Upper lobe of left lung (tissue), 6 donors: ENCODE results near the gene MYO3A. TPM values are rescaled to one million over a fixed set of nuclear protein-coding genes. Genes with fewer than 3 reads are reported as not detected.
"Not testable (repeated sequence)": the region's sequence is repeated elsewhere in the genome, so short reads cannot be mapped to it uniquely, and the experiment has no call there.

Experiments
- ATAC-seq, 2 donors: fragments of 200-7000 bp; cut with Tn5 transposase; one replicate each; pipeline ENCODE4 v1.9.1; 2022; ENCODE audit warnings: mild to moderate bottlenecking in 2 of 2, moderate library complexity in 2 of 2; ENCODE audit not compliant: low FRiP score in 2 of 2
- DNase-seq, 2 donors: peaks; one replicate each; pipeline ENCODE4 v3.0.0-alpha.2; 2019 to 2020
- H3K27ac ChIP-seq, 4 donors: fragments of 200-600 bp; sonication (generic); one replicate each; pipeline ENCODE4 v1.5.1; 2016 to 2019
- H3K27me3 ChIP-seq, 4 donors: fragments of 200-600 bp; sonication (generic); one replicate each; pipeline ENCODE4 v1.5.1; 2017 to 2019
- H3K36me3 ChIP-seq, 4 donors: fragments of 200-600 bp; sonication (generic); one replicate each; pipeline ENCODE4 v1.5.1; 2016 to 2019
- H3K4me1 ChIP-seq, 4 donors: fragments of 200-600 bp; sonication (generic); one replicate each; pipeline ENCODE4 v1.5.1; 2018 to 2019
- H3K4me3 ChIP-seq, 4 donors: fragments of 200-600 bp; sonication (generic); one replicate each; pipeline ENCODE4 v1.5.1; 2017 to 2019; ENCODE audit warnings: mild to moderate bottlenecking in 2 of 4, moderate library complexity in 1 of 4
- H3K9me3 ChIP-seq, 4 donors: fragments of 200-600 bp; sonication (generic); one replicate each; pipeline ENCODE4 v1.5.1; 2018 to 2019
- EP300 ChIP-seq, 4 donors: sonication (generic); formaldehyde crosslinking; IDR thresholded peaks; one replicate each; pipeline ENCODE4 v1.5.1; 2017; ENCODE audit warnings: antibody characterized with exemption in 4 of 4, control low read depth in 2 of 4
- POLR2A ChIP-seq, 4 donors: fragments of 450-650 bp; IDR thresholded peaks; one replicate each; pipeline ENCODE4 v1.5.1; 2016 to 2017; ENCODE audit warnings: antibody characterized with exemption in 4 of 4, mild to moderate bottlenecking in 2 of 4
- POLR2AphosphoS5 ChIP-seq, 2 donors: sonication (generic); formaldehyde crosslinking; IDR thresholded peaks; one replicate each; pipeline ENCODE4 v1.5.1; 2017; ENCODE audit warnings: antibody characterized with exemption in 2 of 2
- WGBS, 2 donors: methylation state at CpG; one replicate each; pipeline ENCODE4 v1.1.5; 2017 to 2018; 5-methylcytosine and 5-hydroxymethylcytosine counted together
- total RNA-seq, 6 donors: library from RNA; depleted of rRNA in 4 of 6; stranded (reverse); fragments of >200 nt in 4 of 6; gene quantifications; one replicate each; pipeline versions ENCODE4 v1.1.0 to v1.2.1, GENCODE V29; 2016 to 2021
- TF ChIP-seq, protein P1 (sequence below), 6 experiments: fragments of 450-650 bp in 4 of 6; fragments of 200-600 bp in 2 of 6; sonication (generic) in 2 of 6; IDR thresholded peaks; one replicate each; pipeline ENCODE4 v1.5.1; 2016 to 2019; ENCODE audit warnings: antibody characterized with exemption in 6 of 6
- donor health status: DM: no; HTN: no; CAD: no; lungs with moderate emphysema.
- donor health status: DM: no; HTN: yes; CAD: no; lungs with severe emphysema.

MYO3A gene
- total RNA-seq, 6 donors from 2014 or later: 0.15 to 0.49 (median 0.47) TPM; not detected in 3

DNA sequence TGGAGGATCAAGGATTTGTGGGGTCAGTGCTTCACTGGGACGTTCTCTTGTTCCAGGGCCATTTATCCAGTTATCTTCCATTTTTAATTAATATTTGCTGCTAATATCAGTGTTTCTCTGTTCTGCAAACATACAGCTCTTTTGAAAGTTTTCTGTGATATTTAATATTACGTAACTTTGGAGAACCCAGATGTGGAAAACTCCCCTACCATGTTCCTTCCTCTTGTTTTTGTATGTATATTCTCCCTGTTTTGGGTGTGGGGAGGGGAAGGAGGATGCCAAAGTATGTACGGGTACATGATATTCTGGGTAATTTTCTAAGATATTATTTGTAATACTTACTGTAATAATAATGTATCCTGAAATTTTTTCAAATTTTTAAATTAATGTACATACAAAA, 55.9 kb downstream of the MYO3A start:
- no peaks in the 10 kb centered on the region for H3K36me3 ChIP-seq
- H3K9me3 ChIP-seq: no peaks in the 10 kb centered on the region
- ATAC-seq (no peak), DNase-seq (no peak)
- H3K4me1 ChIP-seq: no peaks in the 10 kb centered on the region
- no peaks in the 10 kb centered on the region for H3K27me3 ChIP-seq
- TF ChIP-seq, protein P1, sequence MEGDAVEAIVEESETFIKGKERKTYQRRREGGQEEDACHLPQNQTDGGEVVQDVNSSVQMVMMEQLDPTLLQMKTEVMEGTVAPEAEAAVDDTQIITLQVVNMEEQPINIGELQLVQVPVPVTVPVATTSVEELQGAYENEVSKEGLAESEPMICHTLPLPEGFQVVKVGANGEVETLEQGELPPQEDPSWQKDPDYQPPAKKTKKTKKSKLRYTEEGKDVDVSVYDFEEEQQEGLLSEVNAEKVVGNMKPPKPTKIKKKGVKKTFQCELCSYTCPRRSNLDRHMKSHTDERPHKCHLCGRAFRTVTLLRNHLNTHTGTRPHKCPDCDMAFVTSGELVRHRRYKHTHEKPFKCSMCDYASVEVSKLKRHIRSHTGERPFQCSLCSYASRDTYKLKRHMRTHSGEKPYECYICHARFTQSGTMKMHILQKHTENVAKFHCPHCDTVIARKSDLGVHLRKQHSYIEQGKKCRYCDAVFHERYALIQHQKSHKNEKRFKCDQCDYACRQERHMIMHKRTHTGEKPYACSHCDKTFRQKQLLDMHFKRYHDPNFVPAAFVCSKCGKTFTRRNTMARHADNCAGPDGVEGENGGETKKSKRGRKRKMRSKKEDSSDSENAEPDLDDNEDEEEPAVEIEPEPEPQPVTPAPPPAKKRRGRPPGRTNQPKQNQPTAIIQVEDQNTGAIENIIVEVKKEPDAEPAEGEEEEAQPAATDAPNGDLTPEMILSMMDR (IDR thresholded peaks at IDR 0.05): no peak
- WGBS, 2 donors: 78 to 79% methylated on average over 3 of the region's 3 CpGs
- H3K4me3 ChIP-seq: no peak overlapping the region
- no peak overlapping the region for H3K27ac ChIP-seq

DNA sequence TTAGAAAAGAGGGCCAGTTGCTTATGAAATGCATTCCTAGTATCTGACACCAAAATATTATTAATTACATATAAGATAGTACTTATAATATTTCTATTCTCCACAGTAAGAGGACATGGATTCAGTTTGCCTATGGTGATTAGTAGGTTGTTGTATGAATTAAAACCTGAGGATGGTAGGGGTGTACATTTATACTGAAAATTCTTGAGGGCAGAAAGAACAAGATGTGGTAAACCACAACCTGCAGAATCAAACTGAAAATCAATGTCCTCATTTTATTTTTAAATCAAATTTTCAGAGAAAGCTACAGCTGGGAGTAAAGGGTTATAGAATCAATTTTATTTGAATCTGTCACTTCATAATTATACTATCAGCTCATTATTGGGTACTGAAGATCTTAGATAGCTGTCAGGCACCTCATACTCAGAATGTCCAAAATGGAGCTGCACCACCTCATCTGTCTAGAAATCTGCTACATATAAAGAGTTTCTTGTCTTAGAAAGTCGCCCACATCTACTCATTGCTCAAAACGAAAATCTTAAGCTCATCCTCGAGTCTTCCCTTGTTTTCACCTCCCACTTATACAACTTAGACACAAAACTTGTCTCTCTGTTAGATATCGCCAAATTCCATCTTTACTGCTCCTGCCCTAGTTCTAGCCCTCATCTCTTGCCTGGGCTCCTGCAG, 65.4 kb downstream of the MYO3A start:
- 64 to 77% methylated on average over 4 of the region's 4 CpGs for WGBS, 2 donors

DNA sequence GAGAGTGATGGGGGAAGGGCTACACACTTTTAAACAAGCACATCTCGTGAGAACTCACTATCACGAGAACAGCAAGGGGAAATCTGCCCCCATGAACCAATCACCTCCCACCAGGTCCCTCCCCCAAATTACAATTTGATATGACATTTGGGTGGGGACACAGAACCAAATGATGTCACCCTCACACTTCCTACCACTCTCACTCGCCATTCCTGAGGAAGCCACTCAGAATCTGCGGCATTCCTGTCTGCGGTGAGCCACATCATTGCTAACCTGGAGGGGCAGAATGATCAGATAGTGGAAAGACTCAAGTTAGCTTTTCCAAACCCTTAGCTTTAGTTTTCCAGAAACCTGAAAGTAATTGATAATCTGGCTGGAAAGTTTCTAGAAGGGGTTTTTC, 66.9 kb downstream of the MYO3A start:
- no peak overlapping the region for H3K4me3 ChIP-seq
- 77 to 92% methylated on average over 5 of the region's 5 CpGs for WGBS, 2 donors
- no peak for DNase-seq
- no peak overlapping the region for H3K27ac ChIP-seq
- H3K36me3 ChIP-seq: no peaks in the 10 kb centered on the region
- H3K4me1 ChIP-seq: no peaks in the 10 kb centered on the region
- H3K9me3 ChIP-seq: no peaks in the 10 kb centered on the region
- TF ChIP-seq POLR2AphosphoS5 (IDR thresholded peaks at IDR 0.05) (no peak), EP300 (IDR thresholded peaks at IDR 0.05) (no peak), POLR2A (IDR thresholded peaks at IDR 0.05) (no peak)
- TF ChIP-seq, protein P1 (IDR thresholded peaks at IDR 0.05): no peak
- ATAC-seq: no peak
- no peaks in the 10 kb centered on the region for H3K27me3 ChIP-seq

More for the DNA sequence above, 65.4 kb downstream of the MYO3A start:
- no peaks in the 10 kb centered on the region for H3K9me3 ChIP-seq
- TF ChIP-seq POLR2A (IDR thresholded peaks at IDR 0.05) (no peak), EP300 (IDR thresholded peaks at IDR 0.05) (no peak), POLR2AphosphoS5 (IDR thresholded peaks at IDR 0.05) (no peak)
- TF ChIP-seq, protein P1 (IDR thresholded peaks at IDR 0.05): no peak
- H3K4me3 ChIP-seq: no peak overlapping the region
- no peak overlapping the region for H3K27ac ChIP-seq
- no peaks in the 10 kb centered on the region for H3K4me1 ChIP-seq
- ATAC-seq (no peak), DNase-seq (no peak)
- no peaks in the 10 kb centered on the region for H3K27me3 ChIP-seq
- H3K36me3 ChIP-seq: no peaks in the 10 kb centered on the region

DNA sequence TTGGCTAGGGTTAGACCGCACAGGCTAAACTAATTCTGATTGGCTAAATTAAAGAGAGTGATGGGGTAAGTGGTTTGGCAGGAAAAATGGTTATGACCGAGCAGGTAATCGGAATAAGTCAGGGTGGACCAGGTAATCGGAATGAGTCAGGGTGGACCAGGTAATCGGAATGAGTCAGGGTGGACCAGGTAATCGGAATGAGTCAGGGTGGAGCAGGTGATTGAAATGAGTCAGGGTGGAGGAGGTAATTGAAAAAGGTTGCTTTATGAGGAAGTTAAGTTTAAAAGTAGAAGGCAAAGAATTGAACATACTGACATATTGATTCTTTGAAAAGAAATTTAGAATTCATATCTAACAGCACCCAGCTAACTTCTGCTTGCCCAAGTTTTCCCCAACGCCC, 68.4 kb downstream of the MYO3A start:
- WGBS, 2 donors: 86 to 93% methylated on average over 7 of the region's 7 CpGs
- H3K27me3 ChIP-seq, H3K9me3 ChIP-seq, DNase-seq, H3K36me3 ChIP-seq, ATAC-seq, H3K27ac ChIP-seq, H3K4me1 ChIP-seq, H3K4me3 ChIP-seq: not testable (repeated sequence)

DNA sequence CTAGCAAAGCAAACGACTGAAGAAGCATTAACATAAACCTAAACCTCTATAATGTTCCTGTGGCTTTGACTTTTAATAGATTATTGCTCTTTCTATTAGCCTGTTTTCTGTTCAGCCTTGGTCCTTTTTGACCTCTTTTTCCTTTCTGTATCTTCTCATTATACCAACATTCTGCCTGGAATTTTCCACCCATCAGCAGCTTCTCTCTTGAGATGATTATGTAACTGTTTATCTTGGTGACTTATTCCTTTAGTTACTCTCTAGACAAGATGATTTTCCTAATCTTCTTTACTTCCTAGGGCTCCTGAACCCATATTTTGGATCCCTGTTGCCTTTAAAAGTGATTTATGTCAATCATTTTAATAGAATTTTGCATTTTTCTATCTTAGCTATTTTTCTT, 81.1 kb downstream of the MYO3A start:
- DNase-seq (no peak), ATAC-seq (peak in 1 of 2 donors; percentile 39)
- Histone ChIP-seq H3K36me3 (no peaks in the 10 kb centered on the region), H3K9me3 (no peaks in the 10 kb centered on the region), H3K27ac (no peak overlapping the region), H3K4me3 (no peak overlapping the region), H3K27me3 (no peaks in the 10 kb centered on the region), H3K4me1 (no peaks in the 10 kb centered on the region)
- TF ChIP-seq POLR2AphosphoS5 (IDR thresholded peaks at IDR 0.05) (no peak), EP300 (IDR thresholded peaks at IDR 0.05) (no peak)
- 47 to 77% methylated on average over 1 of the region's 1 CpG for WGBS, 2 donors

DNA sequence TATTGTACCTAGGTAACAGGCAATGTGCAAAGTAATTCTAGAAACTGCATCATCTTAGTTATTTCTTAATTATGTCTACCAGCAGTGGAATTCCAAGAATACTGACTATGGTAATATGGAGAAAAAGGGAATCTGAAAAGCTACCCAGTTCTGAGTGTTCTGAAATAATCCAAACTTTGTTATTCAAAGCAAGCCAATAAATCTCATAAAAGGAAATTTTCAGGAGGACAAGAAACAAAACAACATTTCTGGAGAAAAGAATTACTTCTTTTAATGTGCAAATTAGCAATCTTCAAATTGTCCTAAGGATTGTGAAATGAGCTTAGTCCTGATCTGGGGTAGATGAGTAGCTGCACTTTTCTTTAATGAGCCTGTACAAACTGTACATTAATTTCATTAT, 88.8 kb downstream of the MYO3A start:
- no peak for ATAC-seq

More for the DNA sequence above, 88.8 kb downstream of the MYO3A start:
- H3K9me3 ChIP-seq: no peaks in the 10 kb centered on the region
- no peak for TF ChIP-seq EP300 (IDR thresholded peaks at IDR 0.05)
- TF ChIP-seq, protein P1 (IDR thresholded peaks at IDR 0.05): no peak
- TF ChIP-seq POLR2A (IDR thresholded peaks at IDR 0.05): no peak
- TF ChIP-seq POLR2AphosphoS5 (IDR thresholded peaks at IDR 0.05): no peak
- H3K4me1 ChIP-seq: no peaks in the 10 kb centered on the region
- H3K27me3 ChIP-seq: no peaks in the 10 kb centered on the region
- H3K36me3 ChIP-seq: no peaks in the 10 kb centered on the region
- DNase-seq: no peak
- no peak overlapping the region for H3K4me3 ChIP-seq
- no peak overlapping the region for H3K27ac ChIP-seq
